Hepatocyte (in vitro differentiated cells): Measurements from ENCODE around the gene TBC1D24. TPM values are rescaled to one million over a fixed set of nuclear protein-coding genes. Genes with fewer than 3 reads are reported as not detected.
A peak's percentile ranks its signal among the peaks of the same experiment; 100 is the strongest.

ENCODE experiments used
- DNase-seq: peaks from one replicate; pipeline ENCODE4 v3.0.0-alpha.2; 2016; ENCODE audit warnings: low spot score
- H2AFZ ChIP-seq: fragments of 200-600 bp; sonication (generic); 2 replicates; pipeline ENCODE4 v1.6.0; 2016; ENCODE audit warnings: antibody characterized with exemption, mild to moderate bottlenecking
- H3K27ac ChIP-seq: fragments of 200-600 bp; sonication (generic); 2 replicates; pipeline ENCODE4 v1.5.1; 2016; ENCODE audit warnings: mild to moderate bottlenecking
- H3K27me3 ChIP-seq: fragments of 200-600 bp; sonication (generic); 2 replicates; pipeline ENCODE4 v1.6.1; 2016
- H3K36me3 ChIP-seq: fragments of 200-600 bp; sonication (generic); replicated peaks from 2 replicates; pipeline ENCODE4 v1.5.1; 2016; ENCODE audit warnings: low read depth; ENCODE audit not compliant: insufficient read depth
- H3K4me1 ChIP-seq: fragments of 200-600 bp; sonication (generic); 2 replicates; pipeline ENCODE4 v1.5.1; 2016; ENCODE audit warnings: mild to moderate bottlenecking, moderate library complexity; ENCODE audit not compliant: insufficient read depth
- H3K4me2 ChIP-seq: fragments of 200-600 bp; sonication (generic); 2 replicates; pipeline ENCODE4 v1.6.0; 2016
- H3K4me3 ChIP-seq: fragments of 200-600 bp; sonication (generic); 2 replicates; pipeline ENCODE4 v1.5.1; 2016; ENCODE audit warnings: mild to moderate bottlenecking
- H3K79me2 ChIP-seq: fragments of 200-600 bp; sonication (generic); 2 replicates; pipeline ENCODE4 v1.6.0; 2017; ENCODE audit warnings: mild to moderate bottlenecking
- H3K9me2 ChIP-seq: fragments of 200-600 bp; sonication (generic); replicated peaks from 2 replicates; pipeline ENCODE4 v1.6.0; 2017; ENCODE audit warnings: mild to moderate bottlenecking; ENCODE audit not compliant: insufficient read depth
- H3K9me3 ChIP-seq: fragments of 200-600 bp; sonication (generic); 2 replicates; pipeline ENCODE4 v1.5.1; 2016; ENCODE audit warnings: low read depth, mild to moderate bottlenecking
- H4K20me1 ChIP-seq: fragments of 200-600 bp; sonication (generic); 2 replicates; pipeline ENCODE4 v1.6.0; 2016; ENCODE audit warnings: mild to moderate bottlenecking; ENCODE audit not compliant: insufficient read depth, poor library complexity, severe bottlenecking
- CTCF ChIP-seq: fragments of 200-600 bp; sonication (generic); IDR thresholded peaks from 2 replicates; pipeline ENCODE4 v1.5.1; 2016; ENCODE audit warnings: antibody characterized with exemption, mild to moderate bottlenecking; ENCODE audit not compliant: poor library complexity
- EZH2 ChIP-seq: fragments of 200-600 bp; sonication (generic); IDR thresholded peaks from 2 replicates; pipeline ENCODE4 v1.6.1; 2016; ENCODE audit warnings: antibody characterized with exemption, mild to moderate bottlenecking, borderline replicate concordance
- EZH2phosphoT487 ChIP-seq: fragments of 200-600 bp; sonication (generic); IDR thresholded peaks from one replicate; pipeline ENCODE4 v1.6.1; 2018; ENCODE audit warnings: antibody characterized with exemption, mild to moderate bottlenecking, low read depth, moderate library complexity; ENCODE audit not compliant: unreplicated experiment, severe bottlenecking
- WGBS: methylation state at CpG from one replicate; pipeline ENCODE4 v1.1.6; 2016; ENCODE audit warnings: low lambda C conversion rate; ENCODE audit errors: missing lambda C conversion rate; 5-methylcytosine and 5-hydroxymethylcytosine counted together
- polyA plus RNA-seq: library from polyadenylated mRNA; unstranded; fragments of >200 nt; fragmentation: Nextera tagmentation; extraction: Ambion mirVana; gene quantifications from 2 replicates; pipeline ENCODE4 v1.2.1, GENCODE V29; 2016
- total RNA-seq: library from RNA; depleted of rRNA; stranded (reverse); fragments of >200 nt; gene quantifications from 2 replicates; pipeline ENCODE4 v1.2.3, GENCODE V29; 2014

TBC1D24 gene
- total and polyA plus RNA-seq, 2 experiments from 2014 or later, result 8.3 to 13.6 TPM

GRCh38 chr16:2500430-2500917 is 25.5 kb downstream of the TBC1D24 start:
- peaks cover 13% of the 10 kb centered on the region for H3K4me1 ChIP-seq
- no peaks in the 10 kb centered on the region for H4K20me1 ChIP-seq
- no peak overlapping the region for H2AFZ ChIP-seq
- no peaks in the 10 kb centered on the region for H3K27me3 ChIP-seq
- no peak overlapping the region for H3K27ac ChIP-seq
- TF ChIP-seq CTCF (no peak), EZH2phosphoT487 (no peak), EZH2 (no peak)
- WGBS, result 90% methylated on average over 11 of the region's 20 CpGs
- DNase-seq, result no peak
- no peaks in the 10 kb centered on the region for H3K9me2 ChIP-seq
- H3K4me2 ChIP-seq, result no peak overlapping the region
- no peak overlapping the region for H3K4me3 ChIP-seq
- H3K79me2 ChIP-seq, result no peaks in the 10 kb centered on the region
- no peaks in the 10 kb centered on the region for H3K36me3 ChIP-seq
- no peaks in the 10 kb centered on the region for H3K9me3 ChIP-seq

GRCh38 chr16:2500918-2501750 is 26.2 kb downstream of the TBC1D24 start:
- no peak overlapping the region for H2AFZ ChIP-seq
- no peaks in the 10 kb centered on the region for H3K9me3 ChIP-seq
- no peaks in the 10 kb centered on the region for H3K79me2 ChIP-seq
- TF ChIP-seq CTCF (peak; percentile 98), EZH2phosphoT487 (no peak)
- no peaks in the 10 kb centered on the region for H3K27me3 ChIP-seq
- no peak overlapping the region for H3K27ac ChIP-seq
- no peaks in the 10 kb centered on the region for H3K9me2 ChIP-seq
- peaks cover 13% of the 10 kb centered on the region for H3K4me1 ChIP-seq
- DNase-seq, result peak; percentile 91
- no peaks in the 10 kb centered on the region for H4K20me1 ChIP-seq
- H3K36me3 ChIP-seq, result no peaks in the 10 kb centered on the region
- peak overlapping the region; percentile 73 for H3K4me2 ChIP-seq
- H3K4me3 ChIP-seq, result no peak overlapping the region
- 53% methylated on average over 18 of the region's 23 CpGs for WGBS

- Histone ChIP-seq H3K27ac (peak overlapping the region; percentile 71), H3K79me2 (no peaks in the 10 kb centered on the region), H3K9me3 (no peaks in the 10 kb centered on the region), H4K20me1 (no peaks in the 10 kb centered on the region), H3K4me2 (peak overlapping the region; percentile 73), H3K9me2 (no peaks in the 10 kb centered on the region), H3K4me1 (peaks cover 13% of the 10 kb centered on the region), H3K27me3 (no peaks in the 10 kb centered on the region), H3K4me3 (no peak overlapping the region), H2AFZ (no peak overlapping the region), H3K36me3 (no peaks in the 10 kb centered on the region)
- no peak for DNase-seq
- no peak for TF ChIP-seq EZH2
- no peak for TF ChIP-seq CTCF
- TF ChIP-seq EZH2phosphoT487, result no peak
- WGBS, result 86% methylated on average over 16 of the region's 18 CpGs
These were observed 27.3 kb downstream of the TBC1D24 start for GRCh38 chr16:2501946-2502895.
